ENCODE data around the gene ICA1. TPM values are rescaled to one million over a fixed set of nuclear protein-coding genes. Genes with fewer than 3 reads are reported as not detected.

Gene ICA1
- total RNA-seq, 1 experiment from 2014 or later = 28.8 TPM

DNA sequence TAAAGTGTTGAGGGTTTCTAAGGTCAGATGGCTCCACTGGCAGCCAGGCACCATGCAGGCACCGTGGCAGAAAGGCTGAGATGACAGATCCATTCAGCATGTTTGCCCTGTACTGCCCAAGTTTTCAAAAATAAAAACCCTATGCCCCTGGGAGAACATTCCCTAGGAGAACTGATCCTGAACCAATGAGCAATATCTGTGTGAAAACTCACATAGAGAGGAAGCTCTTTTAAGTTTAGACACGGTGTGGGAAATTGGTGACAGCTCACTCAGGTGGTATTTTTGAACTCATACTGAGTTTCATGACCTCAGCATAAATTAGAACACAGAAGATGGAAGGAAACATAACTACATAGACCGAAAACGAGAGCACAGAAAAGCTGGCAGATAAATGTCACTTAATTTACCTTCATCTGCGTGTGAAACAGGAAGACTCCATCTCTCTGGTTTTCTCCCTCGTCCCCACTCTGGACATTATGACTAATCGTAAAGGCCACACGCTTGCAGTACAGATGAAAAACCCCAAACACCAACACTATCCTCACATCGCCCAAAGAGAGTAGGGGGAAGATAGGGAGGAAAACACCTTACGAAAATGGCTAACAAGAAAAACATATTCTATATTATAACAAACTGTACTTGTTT, 127.8 kb downstream of the ICA1 start:
- Mint-ChIP-seq H3K9me3 (no peaks in the 10 kb centered on the region), H3K36me3 (ENCODE audit: insufficient read depth in 1 of 3, low read depth in 3 of 3) (no peaks in the 10 kb centered on the region), H3K4me3 (no peak overlapping the region), H3K27ac (no peak overlapping the region; a peak in 1 of 7 replicates), H3K27me3 (ENCODE audit: low read depth) (no peaks in the 10 kb centered on the region), H3K4me1 (no peaks in the 10 kb centered on the region; a peak in 1 of 4 replicates)
- no peak overlapping the region for H4K5ac ChIP-seq (ENCODE audit: insufficient read length, low read depth, low read length)
- no peak overlapping the region for H3K18ac ChIP-seq (ENCODE audit: insufficient read length, low read depth, low read length)
- H3K56ac ChIP-seq (ENCODE audit: insufficient read length, low read depth, low read length) = no peak overlapping the region
- no peaks in the 10 kb centered on the region for H3K4me1 ChIP-seq (ENCODE audit: insufficient read depth, low read length)
- H2BK15ac ChIP-seq (ENCODE audit: low read depth, low read length) = no peak overlapping the region
- no peak overlapping the region for H2BK120ac ChIP-seq (ENCODE audit: low read depth, low read length, poor library complexity, severe bottlenecking)
- DNase-seq = no peak
- H3K27ac ChIP-seq (ENCODE audit: insufficient read length, low read depth, low read length) = no peak overlapping the region
- H3K9me3 ChIP-seq (ENCODE audit: control insufficient read depth, low read depth, low read length) = no peaks in the 10 kb centered on the region
- no peak overlapping the region for H3K4ac ChIP-seq (ENCODE audit: low read depth, low read length)
- WGBS (ENCODE audit: extremely low coverage, insufficient read length, low lambda C conversion rate) = no CpG with 5 or more reads among the region's 10 CpGs
- no peaks in the 10 kb centered on the region for H3K27me3 ChIP-seq (ENCODE audit: insufficient read depth, low read length)
- H3K9ac ChIP-seq (ENCODE audit: extremely low read depth, insufficient read length, low read length) = no peak overlapping the region
- TF ChIP-seq, protein P1, sequence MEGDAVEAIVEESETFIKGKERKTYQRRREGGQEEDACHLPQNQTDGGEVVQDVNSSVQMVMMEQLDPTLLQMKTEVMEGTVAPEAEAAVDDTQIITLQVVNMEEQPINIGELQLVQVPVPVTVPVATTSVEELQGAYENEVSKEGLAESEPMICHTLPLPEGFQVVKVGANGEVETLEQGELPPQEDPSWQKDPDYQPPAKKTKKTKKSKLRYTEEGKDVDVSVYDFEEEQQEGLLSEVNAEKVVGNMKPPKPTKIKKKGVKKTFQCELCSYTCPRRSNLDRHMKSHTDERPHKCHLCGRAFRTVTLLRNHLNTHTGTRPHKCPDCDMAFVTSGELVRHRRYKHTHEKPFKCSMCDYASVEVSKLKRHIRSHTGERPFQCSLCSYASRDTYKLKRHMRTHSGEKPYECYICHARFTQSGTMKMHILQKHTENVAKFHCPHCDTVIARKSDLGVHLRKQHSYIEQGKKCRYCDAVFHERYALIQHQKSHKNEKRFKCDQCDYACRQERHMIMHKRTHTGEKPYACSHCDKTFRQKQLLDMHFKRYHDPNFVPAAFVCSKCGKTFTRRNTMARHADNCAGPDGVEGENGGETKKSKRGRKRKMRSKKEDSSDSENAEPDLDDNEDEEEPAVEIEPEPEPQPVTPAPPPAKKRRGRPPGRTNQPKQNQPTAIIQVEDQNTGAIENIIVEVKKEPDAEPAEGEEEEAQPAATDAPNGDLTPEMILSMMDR (conservative IDR thresholded peaks at IDR 0.05) = no peak
- no peaks in the 10 kb centered on the region for H3K23me2 ChIP-seq (ENCODE audit: insufficient read length, low read depth, low read length, poor library complexity, severe bottlenecking)
- no peak overlapping the region for H2BK20ac ChIP-seq (ENCODE audit: low read depth, low read length, poor library complexity, severe bottlenecking)
- H4K8ac ChIP-seq (replicated peaks; ENCODE audit: insufficient read length, low read depth, low read length) = no peak overlapping the region
- no peaks in the 10 kb centered on the region for H3K79me1 ChIP-seq (ENCODE audit: insufficient read depth, low read depth, low read length, poor library complexity, severe bottlenecking)
- H3K14ac ChIP-seq (ENCODE audit: insufficient read depth, low read length) = no peak overlapping the region
- H2AK5ac ChIP-seq (ENCODE audit: insufficient read length, low read length) = no peak overlapping the region
- no peak overlapping the region for H2BK12ac ChIP-seq (ENCODE audit: insufficient read length, low read depth, low read length)
- no peaks in the 10 kb centered on the region for H3K79me2 ChIP-seq (ENCODE audit: insufficient read depth, low read length)
- H2AFZ ChIP-seq (ENCODE audit: low read length) = no peak overlapping the region
- H3K23ac ChIP-seq (ENCODE audit: insufficient read length, low read depth, low read length) = no peak overlapping the region
- H3K4me2 ChIP-seq (ENCODE audit: insufficient read depth, insufficient read length, low read length) = no peak overlapping the region
- H3T11ph ChIP-seq (ENCODE audit: low read length) = no peak overlapping the region
- H4K91ac ChIP-seq (ENCODE audit: insufficient read length, low read depth, low read length) = no peak overlapping the region
- H4K20me1 ChIP-seq (ENCODE audit: control insufficient read depth, insufficient read depth, insufficient read length) = no peaks in the 10 kb centered on the region
- H2BK5ac ChIP-seq (ENCODE audit: insufficient read length, low read length) = no peak overlapping the region

All from H9 (cell line).